Measurements from ENCODE around the gene MAP7D1. TPM values are rescaled to one million over a fixed set of nuclear protein-coding genes. Genes with fewer than 3 reads are reported as not detected.
A peak's percentile ranks its signal among the peaks of the same experiment; 100 is the strongest.

The MAP7D1 gene
- total and polyA plus RNA-seq, 4 experiments from 2014 or later, result 4.1 to 222 (median 145) TPM

DNA sequence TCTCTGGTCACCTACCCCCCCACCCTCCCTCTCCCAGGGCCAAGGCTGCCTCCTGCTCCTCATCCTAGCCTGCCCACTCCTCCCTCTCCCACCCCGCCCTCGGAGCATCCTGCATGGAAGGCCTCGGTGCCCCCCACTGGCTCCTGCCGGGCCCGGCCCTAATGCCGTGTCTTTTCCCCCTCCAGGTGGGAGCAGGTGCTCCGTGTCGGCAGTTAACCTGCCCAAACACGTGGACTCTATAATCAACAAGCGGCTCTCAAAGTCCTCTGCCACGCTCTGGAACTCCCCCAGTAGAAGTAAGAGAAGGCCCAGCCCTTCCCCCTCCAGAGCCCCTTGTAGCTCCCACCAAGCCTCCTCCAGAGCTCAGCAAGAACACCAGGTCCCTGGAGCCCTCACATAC, 18.8 kb downstream of the MAP7D1 start:
- H3K9me3 ChIP-seq (ENCODE audit: control insufficient read depth in 1 of 2, low read length in 2 of 2), result no peaks in the 10 kb centered on the region
- CTCF ChIA-PET (ENCODE audit: partially characterized antibody), result interaction anchor here (0.9 to 1.4 kb wide), 2 partner anchors 13 to 111 kb away, joined by 3 read pairs; no protein-coding TSS in a partner anchor
- peaks cover 86% of the 10 kb centered on the region for H3K36me3 ChIP-seq (ENCODE audit: insufficient read depth, low read length)
- POLR2A ChIA-PET (ENCODE audit: partially characterized antibody), result interaction anchor here (1.0 to 3.6 kb wide), 3 partner anchors 12 to 14 kb away, joined by 3 to 20 read pairs (median 3); no protein-coding TSS in a partner anchor
- H3K4me3 Mint-ChIP-seq, result no peak overlapping the region
- H3K36me3 Mint-ChIP-seq, result peaks cover 29 to 67% of the 10 kb centered on the region in 2 donors
- H3K27me3 Mint-ChIP-seq, result no peaks in the 10 kb centered on the region
- H3K4me1 Mint-ChIP-seq, result peaks cover 10 to 17% (median 12%) of the 10 kb centered on the region in 4 donors
- H3K4me3 ChIP-seq (ENCODE audit: low read length in 2 of 2), result no peak overlapping the region
- peaks cover 0 to 1% (median 0%) of the 10 kb centered on the region in 8 donors for H3K9me3 Mint-ChIP-seq
- H3K27ac Mint-ChIP-seq, result peak overlapping the region in 1 of 7 donors; percentile 81
- H3K27me3 ChIP-seq (ENCODE audit: insufficient read depth, low read length), result no peaks in the 10 kb centered on the region
- DNase-seq, result no peak
- intact Hi-C loops (cut with micrococcal nuclease), result no loop called here
- no peaks in the 10 kb centered on the region for H3K4me1 ChIP-seq (ENCODE audit: insufficient read depth, low read length)
- peak overlapping the region; percentile 30 for H3K27ac ChIP-seq (ENCODE audit: low read depth, low read length)

DNA sequence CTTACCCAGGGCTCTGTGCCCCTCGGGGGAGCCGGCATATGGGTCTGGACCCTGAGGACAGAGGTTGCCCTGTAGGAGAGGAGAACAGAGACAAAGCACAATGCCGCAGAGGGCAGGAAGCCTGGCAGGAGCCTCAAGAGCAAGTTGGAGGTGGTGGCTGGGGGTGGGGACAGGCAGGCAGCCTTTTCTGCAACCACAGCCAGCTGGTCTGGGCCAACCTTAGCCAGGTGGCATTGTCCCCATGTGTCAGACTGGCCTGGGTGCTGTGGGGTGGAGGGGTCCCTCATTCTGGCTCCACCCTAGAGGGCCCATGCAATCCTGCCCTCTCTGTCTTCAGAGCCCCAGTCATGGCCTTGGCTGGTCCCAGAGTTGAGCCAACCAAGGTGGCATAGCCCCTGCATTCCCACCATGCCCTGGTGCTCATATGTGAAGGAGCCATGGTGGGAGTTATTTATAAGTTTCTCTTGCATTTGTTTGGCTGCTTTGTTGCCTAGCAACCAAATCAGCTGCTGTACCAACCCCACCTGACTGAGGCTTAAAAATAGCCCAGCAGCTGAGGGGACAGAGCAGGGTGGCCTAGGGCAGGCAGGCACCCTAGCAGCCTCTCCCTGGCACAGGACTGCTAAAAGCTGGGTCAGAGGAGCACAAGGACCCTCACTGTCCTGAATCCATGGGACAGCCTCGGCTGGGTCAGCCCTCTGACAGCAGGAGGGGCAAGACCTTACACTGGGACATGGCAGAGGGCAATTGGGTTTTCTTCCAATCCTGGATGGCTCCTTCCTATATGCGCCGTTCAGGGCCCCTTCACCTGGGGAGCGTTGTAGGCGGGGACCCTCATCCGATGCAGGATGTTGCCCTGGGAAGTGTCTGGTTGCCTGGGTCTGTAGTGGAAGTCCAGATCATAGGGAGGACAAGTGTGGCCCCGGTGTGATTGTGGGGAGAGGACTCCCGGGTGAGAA, 19.5 kb downstream of the MAP7D1 start:
- Mint-ChIP-seq H3K27ac (peak overlapping the region in 4 of 7 donors; percentile 22 to 81 (median 42)), H3K27me3 (no peaks in the 10 kb centered on the region), H3K36me3 (peaks cover 30 to 68% of the 10 kb centered on the region in 2 donors), H3K4me3 (no peak overlapping the region), H3K4me1 (peaks cover 7 to 13% (median 8%) of the 10 kb centered on the region in 4 donors), H3K9me3 (peaks cover 0 to 1% (median 0%) of the 10 kb centered on the region in 8 donors)
- Histone ChIP-seq H3K36me3 (ENCODE audit: insufficient read depth, low read length) (peaks cover 86% of the 10 kb centered on the region), H3K27ac (ENCODE audit: low read depth, low read length) (peak overlapping the region; percentile 30), H3K4me3 (ENCODE audit: low read length in 2 of 2) (no peak overlapping the region), H3K9me3 (ENCODE audit: control insufficient read depth in 1 of 2, low read length in 2 of 2) (no peaks in the 10 kb centered on the region), H3K4me1 (ENCODE audit: insufficient read depth, low read length) (no peaks in the 10 kb centered on the region), H3K27me3 (ENCODE audit: insufficient read depth, low read length) (no peaks in the 10 kb centered on the region)
- intact Hi-C loops (cut with micrococcal nuclease), result no loop called here
- ChIA-PET CTCF (ENCODE audit: partially characterized antibody) (no interaction called here), POLR2A (ENCODE audit: partially characterized antibody) (interaction anchor here (1.0 to 3.6 kb wide), 3 partner anchors 13 to 15 kb away, joined by 3 to 20 read pairs (median 3); no protein-coding TSS in a partner anchor)
- DNase-seq, result no peak

DNA sequence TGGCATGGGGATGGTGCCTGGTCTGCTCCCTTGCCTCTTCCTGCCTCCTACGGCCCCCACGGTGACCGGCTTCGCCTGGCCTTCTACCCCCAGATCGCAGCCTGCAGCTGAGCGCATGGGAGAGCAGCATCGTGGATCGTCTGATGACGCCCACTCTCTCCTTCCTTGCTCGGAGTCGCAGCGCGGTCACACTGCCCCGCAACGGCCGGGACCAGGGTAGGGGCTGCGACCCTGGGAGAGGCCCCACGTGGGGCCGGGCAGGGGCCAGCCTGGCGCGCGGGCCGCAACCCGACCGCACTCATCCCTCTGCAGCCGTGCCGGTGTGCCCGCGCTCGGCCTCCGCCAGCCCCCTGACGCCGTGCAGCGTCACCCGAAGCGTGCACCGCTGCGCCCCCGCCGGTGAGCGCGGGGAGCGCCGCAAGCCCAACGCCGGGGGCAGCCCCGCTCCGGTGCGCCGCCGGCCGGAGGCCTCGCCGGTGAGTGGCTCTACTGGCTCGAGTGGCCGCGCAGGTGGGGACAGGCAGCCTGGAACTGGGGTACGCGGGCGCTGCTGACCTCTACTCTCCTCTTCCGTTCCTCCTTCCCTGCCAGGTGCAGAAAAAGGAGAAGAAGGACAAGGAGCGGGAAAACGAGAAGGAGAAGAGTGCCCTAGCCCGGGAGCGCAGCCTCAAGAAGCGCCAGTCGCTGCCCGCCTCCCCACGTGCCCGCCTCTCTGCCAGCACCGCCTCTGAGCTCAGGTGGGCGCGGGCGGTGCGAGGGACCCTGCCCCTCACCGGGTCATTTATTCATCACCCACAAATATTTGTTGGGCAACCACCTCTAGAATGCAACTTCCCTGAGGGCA, 20.4 kb downstream of the MAP7D1 start:
- intact Hi-C loops (cut with micrococcal nuclease), result no loop called here
- no peak for DNase-seq
- Histone ChIP-seq H3K27me3 (ENCODE audit: insufficient read depth, low read length) (no peaks in the 10 kb centered on the region), H3K4me1 (ENCODE audit: insufficient read depth, low read length) (no peaks in the 10 kb centered on the region), H3K27ac (ENCODE audit: low read depth, low read length) (no peak overlapping the region), H3K9me3 (ENCODE audit: control insufficient read depth in 1 of 2, low read length in 2 of 2) (no peaks in the 10 kb centered on the region), H3K4me3 (ENCODE audit: low read length in 2 of 2) (no peak overlapping the region), H3K36me3 (ENCODE audit: insufficient read depth, low read length) (peaks cover 85% of the 10 kb centered on the region)
- Mint-ChIP-seq H3K27me3 (no peaks in the 10 kb centered on the region), H3K4me1 (peaks cover 2 to 13% (median 6%) of the 10 kb centered on the region in 4 donors), H3K9me3 (peaks cover 0 to 1% (median 0%) of the 10 kb centered on the region in 8 donors), H3K36me3 (peaks cover 29 to 67% of the 10 kb centered on the region in 2 donors), H3K27ac (peak overlapping the region in 1 of 7 donors; percentile 62), H3K4me3 (no peak overlapping the region)
- POLR2A ChIA-PET (ENCODE audit: partially characterized antibody), result interaction anchor here (1.8 to 2.1 kb wide), 2 partner anchors 13 to 15 kb away, joined by 4 to 6 read pairs; no protein-coding TSS in a partner anchor
- CTCF ChIA-PET (ENCODE audit: partially characterized antibody), result no interaction called here

DNA sequence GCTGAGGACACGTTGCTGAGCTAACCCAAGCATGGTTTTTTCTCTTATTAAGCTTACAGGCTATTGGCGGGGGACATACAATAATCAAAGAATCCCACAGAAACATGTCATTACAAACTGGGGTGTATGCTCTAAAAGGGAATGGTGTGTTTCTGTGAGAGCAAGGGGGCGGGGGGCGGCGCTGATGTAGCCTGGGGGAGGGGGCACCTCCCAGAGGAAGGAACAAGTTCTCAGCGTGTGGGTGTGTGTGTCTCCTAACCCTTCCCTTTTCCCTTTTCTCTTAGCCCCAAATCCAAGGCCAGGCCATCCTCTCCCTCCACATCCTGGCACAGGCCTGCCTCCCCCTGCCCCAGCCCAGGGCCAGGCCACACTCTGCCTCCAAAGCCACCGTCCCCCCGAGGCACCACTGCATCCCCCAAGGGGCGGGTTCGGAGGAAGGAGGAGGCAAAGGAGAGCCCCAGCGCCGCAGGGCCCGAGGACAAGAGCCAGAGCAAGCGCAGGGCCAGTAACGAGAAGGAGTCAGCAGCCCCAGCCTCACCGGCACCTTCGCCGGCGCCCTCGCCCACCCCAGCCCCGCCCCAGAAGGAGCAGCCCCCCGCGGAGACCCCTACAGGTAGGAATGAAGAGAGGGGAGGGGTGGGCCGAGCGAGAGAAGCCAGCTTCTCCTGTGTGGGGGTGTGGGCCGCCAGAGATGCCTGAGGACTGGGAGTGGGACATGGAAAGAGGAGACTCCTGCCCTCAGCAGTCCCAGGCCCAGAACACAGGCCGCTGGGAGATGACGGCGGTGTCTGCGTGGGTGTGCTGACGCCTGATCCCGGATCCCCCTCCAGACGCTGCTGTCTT, 21.9 kb downstream of the MAP7D1 start:
- Mint-ChIP-seq H3K9me3 (peaks cover 0 to 1% (median 0%) of the 10 kb centered on the region in 8 donors), H3K4me3 (no peak overlapping the region), H3K27ac (peak overlapping the region in 2 of 7 donors; percentile 22 to 65), H3K36me3 (peaks cover 23 to 57% of the 10 kb centered on the region in 2 donors), H3K4me1 (peaks cover 0 to 11% (median 5%) of the 10 kb centered on the region in 4 donors), H3K27me3 (no peaks in the 10 kb centered on the region)
- Histone ChIP-seq H3K27ac (ENCODE audit: low read depth, low read length) (no peak overlapping the region), H3K36me3 (ENCODE audit: insufficient read depth, low read length) (peaks cover 72% of the 10 kb centered on the region), H3K27me3 (ENCODE audit: insufficient read depth, low read length) (no peaks in the 10 kb centered on the region), H3K4me1 (ENCODE audit: insufficient read depth, low read length) (no peaks in the 10 kb centered on the region), H3K4me3 (ENCODE audit: low read length in 2 of 2) (no peak overlapping the region), H3K9me3 (ENCODE audit: control insufficient read depth in 1 of 2, low read length in 2 of 2) (no peaks in the 10 kb centered on the region)
- intact Hi-C loops (cut with micrococcal nuclease), result no loop called here
- ChIA-PET POLR2A (ENCODE audit: partially characterized antibody) (interaction anchor here (1.1 to 2.1 kb wide), 3 partner anchors 15 to 28 kb away, joined by 3 to 6 read pairs (median 4); partner anchors contain the start of gene TRAPPC3), CTCF (ENCODE audit: partially characterized antibody) (interaction anchor here (0.9 to 1.0 kb wide), 2 partner anchors 10 to 28 kb away, joined by 4 read pairs; no protein-coding TSS in a partner anchor)
- DNase-seq, result no peak

DNA sequence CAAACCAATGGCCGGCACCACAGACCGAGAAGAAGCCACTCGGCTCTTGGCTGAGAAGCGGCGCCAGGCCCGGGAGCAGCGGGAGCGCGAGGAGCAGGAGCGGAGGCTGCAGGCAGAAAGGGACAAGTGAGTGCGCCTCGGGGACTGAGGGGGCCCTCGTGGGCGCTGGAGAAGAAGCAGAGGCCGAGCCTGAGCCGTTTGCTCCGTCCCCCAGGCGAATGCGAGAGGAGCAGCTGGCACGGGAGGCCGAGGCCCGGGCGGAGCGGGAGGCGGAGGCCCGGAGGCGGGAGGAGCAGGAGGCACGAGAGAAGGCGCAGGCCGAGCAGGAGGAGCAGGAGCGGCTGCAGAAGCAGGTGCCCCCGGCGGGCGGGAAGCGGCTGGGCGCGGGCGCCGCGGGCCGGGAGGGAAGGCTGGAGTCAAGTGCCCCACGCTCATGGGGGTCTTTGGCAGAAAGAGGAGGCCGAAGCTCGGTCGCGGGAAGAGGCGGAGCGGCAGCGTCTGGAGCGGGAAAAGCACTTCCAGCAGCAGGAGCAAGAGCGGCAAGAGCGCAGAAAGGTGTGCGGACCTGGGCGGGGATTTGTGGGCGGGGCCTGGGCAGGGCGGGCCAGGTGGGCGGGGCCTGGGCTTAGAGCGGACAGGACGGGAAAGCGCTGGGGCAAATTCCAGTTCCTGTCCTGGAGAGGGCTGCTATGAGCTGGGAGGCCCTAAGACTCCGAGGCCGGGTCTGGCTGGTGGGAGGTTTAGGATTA, 22.7 kb downstream of the MAP7D1 start:
- H3K9me3 Mint-ChIP-seq, result peaks cover 0 to 1% (median 0%) of the 10 kb centered on the region in 8 donors
- H3K27me3 ChIP-seq (ENCODE audit: insufficient read depth, low read length), result no peaks in the 10 kb centered on the region
- intact Hi-C loops (cut with micrococcal nuclease), result no loop called here
- no peak overlapping the region for H3K4me3 ChIP-seq (ENCODE audit: low read length in 2 of 2)
- H3K27me3 Mint-ChIP-seq, result no peaks in the 10 kb centered on the region
- H3K4me3 Mint-ChIP-seq, result peak overlapping the region in 1 of 8 donors; percentile 17
- no peaks in the 10 kb centered on the region for H3K9me3 ChIP-seq (ENCODE audit: control insufficient read depth in 1 of 2, low read length in 2 of 2)
- CTCF ChIA-PET (ENCODE audit: partially characterized antibody), result interaction anchor here (1.3 kb wide), 1 partner anchor 9 kb away, joined by 3 read pairs; no protein-coding TSS in a partner anchor
- POLR2A ChIA-PET (ENCODE audit: partially characterized antibody), result interaction anchor here (0.7 to 2.1 kb wide), 4 partner anchors 9 to 38 kb away, joined by 3 to 8 read pairs (median 4); partner anchors contain the start of gene TRAPPC3
- H3K4me1 Mint-ChIP-seq, result peaks cover 0 to 8% (median 6%) of the 10 kb centered on the region in 4 donors
- DNase-seq, result peak in 1 of 5 donors; percentile 7
- H3K36me3 Mint-ChIP-seq, result peaks cover 22 to 50% of the 10 kb centered on the region in 2 donors
- H3K36me3 ChIP-seq (ENCODE audit: insufficient read depth, low read length), result peaks cover 64% of the 10 kb centered on the region
- H3K4me1 ChIP-seq (ENCODE audit: insufficient read depth, low read length), result no peaks in the 10 kb centered on the region
- no peak overlapping the region for H3K27ac ChIP-seq (ENCODE audit: low read depth, low read length)
- peak overlapping the region in 1 of 7 donors; percentile 64 for H3K27ac Mint-ChIP-seq

Data from CD4-positive, alpha-beta memory T cell (primary cell).